Measurements from ENCODE around the gene HSD17B14.
A peak's percentile ranks its signal among the peaks of the same experiment; 100 is the strongest.
"Not testable (repeated sequence)": the region's sequence is repeated elsewhere in the genome, so short reads cannot be mapped to it uniquely, and the experiment has no call there.

Gene HSD17B14

DNA sequence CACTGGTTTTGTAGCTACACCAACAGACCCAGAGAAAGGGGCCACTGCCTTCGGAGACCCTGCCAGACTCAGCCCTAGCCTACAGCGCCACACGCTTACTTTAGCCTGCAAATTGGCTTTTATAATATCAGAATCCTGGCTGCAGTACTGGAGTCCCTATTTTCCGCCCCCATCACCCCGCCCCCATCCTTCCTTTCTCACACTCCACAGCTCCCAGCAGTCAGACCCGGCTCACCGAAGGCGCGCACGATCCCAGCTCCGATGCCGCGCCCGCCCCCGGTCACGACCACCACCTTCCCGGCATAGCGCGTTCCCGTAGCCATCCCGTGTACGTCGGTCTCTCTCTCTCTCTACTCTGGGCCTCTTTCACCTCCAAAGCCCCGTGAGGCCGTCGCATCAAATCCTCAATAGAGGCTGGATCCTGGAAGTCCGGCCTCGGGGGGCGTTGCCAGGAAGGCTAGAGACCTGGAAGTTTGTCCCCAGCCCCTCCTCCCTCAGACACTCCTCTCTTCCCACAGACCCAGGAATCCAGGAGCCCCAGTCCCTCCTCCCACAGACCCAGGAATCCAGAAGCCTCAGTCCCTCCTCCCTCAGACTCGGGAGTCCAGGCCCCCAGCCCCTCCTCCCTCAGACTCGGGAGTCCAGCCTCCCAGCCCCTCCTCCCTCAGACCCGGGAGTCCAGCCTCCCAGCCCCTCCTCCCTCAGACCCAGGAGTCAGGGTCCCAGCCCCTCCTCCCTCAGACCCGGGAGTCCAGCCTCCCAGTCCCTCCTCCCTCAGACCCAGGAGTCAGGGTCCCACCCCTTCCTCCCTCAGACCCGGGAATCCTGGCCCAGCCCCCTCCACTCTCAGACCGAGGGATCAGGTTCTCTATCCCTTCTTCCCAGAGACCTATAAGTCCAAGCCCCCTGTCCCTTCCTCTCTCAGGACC, at the start of gene HSD17B14:
Gene HSD17B14 (minus strand): TSS at position 403 of the 929 bp plus-strand sequence. CDS start 80 bp downstream, at position 323.
- no peak for DNase-seq

DNA sequence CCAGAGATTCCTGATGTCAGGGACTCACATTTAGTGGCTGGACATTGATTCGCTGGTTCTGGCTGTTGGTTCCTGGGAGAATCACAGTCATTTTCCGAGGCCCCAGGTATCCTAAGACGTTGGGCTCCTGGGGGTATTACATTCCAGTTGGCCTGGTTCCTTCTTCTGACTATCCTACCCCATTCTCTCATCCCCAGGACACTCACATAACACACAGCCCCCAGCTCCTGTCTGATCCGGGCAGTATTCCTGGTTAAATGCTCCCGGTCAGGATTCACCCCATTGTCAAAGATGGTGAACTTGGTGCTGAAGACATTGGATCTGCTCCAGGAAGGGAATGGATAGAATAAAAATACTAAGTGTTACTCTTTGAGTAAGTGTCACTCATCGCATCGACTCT, 47.4 kb upstream of the HSD17B14 start:
- no peak for DNase-seq

DNA sequence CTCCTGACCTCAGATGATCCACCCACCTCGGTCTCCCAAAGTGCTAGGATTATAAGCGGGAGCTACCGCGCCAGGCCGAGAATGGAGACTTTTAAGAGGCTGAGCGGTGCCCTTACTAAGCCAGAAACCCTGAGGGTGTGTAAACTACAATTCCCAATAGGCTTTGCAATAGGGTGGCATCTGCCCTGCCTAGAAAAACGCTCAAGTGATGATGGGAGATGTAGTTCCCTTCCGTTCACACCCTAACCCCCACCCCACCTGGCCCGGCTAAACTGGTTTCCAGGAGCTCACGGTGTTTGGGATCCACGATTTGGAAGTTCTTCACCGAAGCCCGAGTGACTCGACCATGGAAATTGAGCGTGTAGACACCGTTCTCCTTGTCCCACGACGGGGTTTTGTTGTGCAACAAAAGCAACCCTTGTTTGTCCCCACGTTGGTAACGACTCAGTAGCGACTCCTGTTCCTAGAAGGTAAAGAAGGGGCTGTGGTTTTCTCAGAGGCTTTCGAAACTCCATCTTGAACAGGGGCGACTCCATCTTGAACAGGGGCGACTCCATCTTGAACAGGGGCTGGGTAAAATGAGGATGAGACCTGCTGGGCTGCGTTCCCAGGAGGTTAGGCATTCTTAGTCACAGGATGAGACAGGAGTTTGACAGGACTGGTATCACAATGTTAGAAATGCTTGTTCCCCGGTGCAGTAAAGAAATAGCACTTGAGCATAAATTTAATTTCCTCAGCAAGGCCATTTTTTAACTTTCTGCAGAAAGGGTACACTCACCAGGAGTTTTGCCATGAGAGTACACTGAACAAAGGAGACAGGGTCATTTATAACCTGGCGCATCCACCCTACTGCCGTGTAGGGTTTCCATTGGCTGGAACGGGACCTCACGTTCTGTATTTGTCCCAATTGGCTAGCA, 45.7 kb upstream of the HSD17B14 start:
- no peak for DNase-seq

DNA sequence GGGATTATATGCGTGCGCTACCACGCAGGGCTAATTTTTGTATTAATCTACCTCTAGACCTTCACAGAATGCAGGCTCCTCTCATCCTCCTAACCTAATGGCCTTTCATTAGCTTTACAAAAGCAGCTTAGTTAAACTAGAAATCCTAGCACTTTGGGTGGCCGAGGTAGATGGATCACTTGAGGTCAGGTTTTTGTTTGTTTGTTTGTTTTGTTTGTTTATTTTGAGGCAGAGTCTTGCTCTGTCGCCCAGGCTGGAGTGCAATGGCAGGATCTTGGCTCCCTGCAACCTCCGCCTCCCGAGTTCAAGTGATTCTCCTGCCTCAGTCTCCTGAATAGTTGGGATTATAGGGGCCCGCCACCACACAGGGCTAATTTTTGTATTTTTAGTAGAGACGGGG, 43.4 kb upstream of the HSD17B14 start:
- not testable (repeated sequence) for DNase-seq

DNA sequence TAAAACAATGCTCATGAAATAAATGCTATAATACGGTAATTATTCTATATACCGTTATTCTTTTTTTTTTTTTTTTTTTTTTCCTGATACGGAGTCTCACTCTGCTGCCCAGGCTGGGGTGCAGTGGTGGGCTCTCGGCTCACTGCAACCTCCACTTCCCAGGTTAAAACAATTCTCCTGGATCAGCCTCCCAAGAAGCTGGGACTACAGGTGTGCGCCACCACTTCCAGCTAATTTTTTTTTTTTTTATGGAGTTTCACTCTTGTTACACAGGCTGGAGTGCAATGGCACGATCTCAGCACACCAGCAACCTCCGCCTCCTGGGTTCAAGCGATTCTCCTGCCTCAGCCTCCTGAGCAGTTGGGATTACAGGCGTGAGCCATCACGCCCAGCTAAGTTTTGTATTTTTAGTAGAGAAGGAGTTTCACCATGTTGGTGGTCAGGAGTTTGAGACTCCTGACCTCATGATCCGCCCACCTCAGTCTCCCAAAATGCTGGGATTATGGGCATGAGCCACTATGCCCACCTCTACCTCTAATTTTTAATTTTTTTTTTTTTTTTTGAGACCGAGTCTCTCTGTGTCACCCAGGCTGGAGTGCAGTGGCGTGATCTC, 42.8 kb upstream of the HSD17B14 start:
- DNase-seq, result no peak

DNA sequence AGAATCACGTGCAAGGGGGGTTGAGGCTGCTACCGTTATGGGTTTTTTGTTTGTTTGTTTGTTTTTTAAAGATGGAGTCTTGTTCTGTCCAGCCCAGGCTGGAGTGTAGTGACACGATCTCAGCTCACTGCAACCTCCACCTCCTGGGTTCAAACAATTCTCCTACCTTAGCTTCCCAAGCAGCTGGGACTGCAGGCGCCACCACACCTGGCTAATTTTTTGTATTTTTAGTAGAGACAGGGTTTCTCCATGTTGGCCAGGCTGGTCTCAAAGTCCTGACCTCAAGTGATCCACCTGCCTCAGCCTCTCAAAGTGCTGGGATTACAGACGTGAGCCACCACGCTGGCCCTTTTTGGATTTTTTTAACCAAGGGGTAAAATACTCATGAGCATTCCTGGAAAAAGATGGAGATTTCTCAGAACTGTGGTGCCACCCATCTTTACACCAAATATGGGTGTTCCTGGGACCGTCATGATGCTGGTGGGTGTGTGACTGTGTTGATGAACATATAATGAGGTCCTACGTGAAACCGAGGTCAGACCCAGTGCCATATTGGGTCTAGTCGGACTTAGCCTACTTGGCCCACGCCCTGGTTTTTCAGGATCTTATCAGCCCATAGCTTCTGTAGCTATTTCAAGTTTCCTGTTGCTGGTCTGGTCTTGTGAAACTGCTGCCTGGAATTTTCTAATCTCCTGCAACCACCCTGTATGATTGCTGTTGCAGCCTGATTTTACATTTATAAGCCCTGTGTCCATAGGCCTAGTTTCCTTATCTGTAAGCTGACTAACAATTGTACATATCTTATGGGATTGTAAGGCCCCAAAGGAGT, 42.1 kb upstream of the HSD17B14 start:
- no peak for DNase-seq

DNA sequence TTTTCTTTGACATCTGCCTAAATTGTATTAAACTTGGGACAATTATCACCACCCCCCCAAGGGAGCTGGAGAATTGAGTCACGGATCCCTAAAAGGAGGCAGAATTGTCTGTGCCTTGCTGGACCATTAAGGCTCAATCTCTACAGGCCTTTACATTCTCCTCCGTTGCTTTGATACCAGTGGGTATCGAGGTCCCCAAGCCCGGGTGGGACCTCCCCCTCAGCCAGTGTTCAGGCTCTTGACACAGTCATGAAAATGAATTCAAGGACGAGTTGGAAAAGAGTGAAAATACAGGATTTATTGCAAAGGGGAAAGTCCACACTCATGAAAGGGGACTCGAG, 41.5 kb upstream of the HSD17B14 start:
- DNase-seq, result no peak

DNA sequence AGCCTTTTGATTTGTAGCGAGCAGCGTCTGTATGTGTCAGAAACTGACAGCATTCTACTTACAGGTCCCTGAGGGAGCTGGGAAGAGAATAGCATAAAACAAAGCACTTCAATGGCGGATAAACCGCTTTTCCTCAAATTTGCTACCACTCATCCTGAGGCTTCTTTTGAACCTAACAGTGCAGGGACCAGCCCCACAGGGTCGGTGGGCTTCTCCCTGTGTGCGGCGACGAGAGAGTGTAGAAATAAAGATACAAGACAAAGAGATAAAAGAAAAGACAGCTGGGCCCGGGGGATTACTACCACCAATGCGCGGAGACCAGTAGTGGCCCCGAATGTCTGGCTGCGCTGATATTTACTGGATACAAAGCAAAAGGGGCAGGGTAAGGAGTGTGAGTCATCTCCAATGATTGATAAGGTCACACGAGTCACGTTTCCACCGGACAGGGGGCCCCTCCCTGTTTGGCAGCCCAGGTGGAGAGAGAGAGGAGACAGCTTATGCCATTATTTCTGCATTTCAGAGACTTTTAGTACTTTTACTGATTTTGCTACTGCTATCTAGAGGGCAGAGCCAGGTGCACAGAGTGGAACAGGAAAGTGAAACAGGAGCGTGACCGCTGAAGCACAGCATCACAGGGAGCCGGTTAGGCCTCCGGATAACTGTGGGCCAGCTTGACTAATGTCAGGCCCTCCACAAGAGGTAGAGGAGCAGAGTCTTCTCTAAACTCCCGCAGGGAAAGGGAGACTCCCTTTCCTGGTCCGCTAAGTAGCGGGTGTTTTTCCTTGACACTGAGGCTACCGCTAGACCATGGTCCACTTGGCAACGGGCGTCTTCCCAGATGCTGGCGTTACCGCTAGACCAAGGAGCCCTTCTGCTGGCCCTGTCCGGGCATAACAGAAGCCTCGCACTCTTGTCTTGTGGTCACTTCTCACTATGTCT, 40.0 kb upstream of the HSD17B14 start:
- DNase-seq, result peak; percentile 84

DNA sequence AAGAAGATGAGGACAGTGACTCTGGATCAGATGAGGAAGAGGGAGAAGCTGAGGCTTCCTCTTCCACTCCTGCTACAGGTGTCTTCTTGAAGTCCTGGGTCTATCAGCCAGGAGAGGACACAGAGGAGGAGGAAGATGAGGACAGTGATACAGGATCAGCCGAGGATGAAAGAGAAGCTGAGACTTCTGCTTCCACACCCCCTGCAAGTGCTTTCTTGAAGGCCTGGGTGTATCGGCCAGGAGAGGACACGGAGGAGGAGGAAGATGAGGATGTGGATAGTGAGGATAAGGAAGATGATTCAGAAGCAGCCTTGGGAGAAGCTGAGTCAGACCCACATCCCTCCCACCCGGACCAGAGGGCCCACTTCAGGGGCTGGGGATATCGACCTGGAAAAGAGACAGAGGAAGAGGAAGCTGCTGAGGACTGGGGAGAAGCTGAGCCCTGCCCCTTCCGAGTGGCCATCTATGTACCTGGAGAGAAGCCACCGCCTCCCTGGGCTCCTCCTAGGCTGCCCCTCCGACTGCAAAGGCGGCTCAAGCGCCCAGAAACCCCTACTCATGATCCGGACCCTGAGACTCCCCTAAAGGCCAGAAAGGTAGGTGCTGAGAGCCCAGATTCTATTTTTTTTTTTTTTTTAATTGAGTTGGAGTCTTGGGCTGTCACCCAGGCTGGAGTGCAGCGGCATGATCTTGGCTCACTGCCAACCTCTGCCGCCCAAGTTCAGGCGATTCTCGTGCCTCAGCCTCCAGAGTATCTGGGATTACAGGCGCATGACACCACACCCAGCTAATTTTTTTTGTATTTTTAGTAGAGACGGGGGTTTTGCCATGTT, 38.2 kb upstream of the HSD17B14 start:
- peak; percentile 82 for DNase-seq

DNA sequence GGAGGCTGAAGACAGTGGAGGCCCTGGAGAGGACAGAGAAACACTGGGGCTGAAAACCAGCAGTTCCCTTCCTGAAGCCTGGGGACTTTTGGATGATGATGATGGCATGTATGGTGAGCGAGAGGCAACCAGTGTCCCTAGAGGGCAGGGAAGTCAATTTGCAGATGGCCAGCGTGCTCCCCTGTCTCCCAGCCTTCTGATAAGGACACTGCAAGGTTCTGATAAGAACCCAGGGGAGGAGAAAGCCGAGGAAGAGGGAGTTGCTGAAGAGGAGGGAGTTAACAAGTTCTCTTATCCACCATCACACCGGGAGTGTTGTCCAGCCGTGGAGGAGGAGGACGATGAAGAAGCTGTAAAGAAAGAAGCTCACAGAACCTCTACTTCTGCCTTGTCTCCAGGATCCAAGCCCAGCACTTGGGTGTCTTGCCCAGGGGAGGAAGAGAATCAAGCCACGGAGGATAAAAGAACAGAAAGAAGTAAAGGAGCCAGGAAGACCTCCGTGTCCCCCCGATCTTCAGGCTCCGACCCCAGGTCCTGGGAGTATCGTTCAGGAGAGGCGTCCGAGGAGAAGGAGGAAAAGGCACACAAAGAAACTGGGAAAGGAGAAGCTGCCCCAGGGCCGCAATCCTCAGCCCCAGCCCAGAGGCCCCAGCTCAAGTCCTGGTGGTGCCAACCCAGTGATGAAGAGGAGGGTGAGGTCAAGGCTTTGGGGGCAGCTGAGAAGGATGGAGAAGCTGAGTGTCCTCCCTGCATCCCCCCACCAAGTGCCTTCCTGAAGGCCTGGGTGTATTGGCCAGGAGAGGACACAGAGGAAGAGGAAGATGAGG, 37.4 kb upstream of the HSD17B14 start:
- DNase-seq, result no peak

DNA sequence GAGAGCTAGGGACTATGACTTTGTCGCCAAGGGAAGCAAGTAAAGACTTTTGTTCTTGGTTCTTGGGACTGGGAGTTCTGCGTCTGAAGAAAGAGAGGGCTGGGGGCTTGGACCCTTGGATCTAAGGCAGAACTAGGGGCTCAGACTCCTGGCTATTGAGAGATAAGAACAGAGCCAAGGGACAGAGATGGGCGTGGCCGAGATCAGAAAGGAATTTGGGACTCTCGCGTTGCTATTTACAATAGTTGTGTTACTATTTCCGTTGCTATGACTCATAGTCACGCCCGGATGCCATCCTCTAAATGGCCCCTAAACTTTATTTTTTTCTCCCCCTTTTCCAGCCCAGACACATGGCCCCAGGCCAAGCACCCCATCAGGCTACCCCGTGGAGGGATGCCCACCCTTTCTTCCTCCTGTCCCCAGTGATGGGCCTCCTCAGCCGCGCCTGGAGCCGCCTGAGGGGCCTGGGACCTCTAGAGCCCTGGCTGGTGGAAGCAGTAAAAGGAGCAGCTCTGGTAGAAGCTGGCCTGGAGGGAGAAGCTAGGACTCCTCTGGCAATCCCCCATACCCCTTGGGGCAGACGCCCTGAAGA, 36.7 kb upstream of the HSD17B14 start:
- DNase-seq, result peak; percentile 89

DNA sequence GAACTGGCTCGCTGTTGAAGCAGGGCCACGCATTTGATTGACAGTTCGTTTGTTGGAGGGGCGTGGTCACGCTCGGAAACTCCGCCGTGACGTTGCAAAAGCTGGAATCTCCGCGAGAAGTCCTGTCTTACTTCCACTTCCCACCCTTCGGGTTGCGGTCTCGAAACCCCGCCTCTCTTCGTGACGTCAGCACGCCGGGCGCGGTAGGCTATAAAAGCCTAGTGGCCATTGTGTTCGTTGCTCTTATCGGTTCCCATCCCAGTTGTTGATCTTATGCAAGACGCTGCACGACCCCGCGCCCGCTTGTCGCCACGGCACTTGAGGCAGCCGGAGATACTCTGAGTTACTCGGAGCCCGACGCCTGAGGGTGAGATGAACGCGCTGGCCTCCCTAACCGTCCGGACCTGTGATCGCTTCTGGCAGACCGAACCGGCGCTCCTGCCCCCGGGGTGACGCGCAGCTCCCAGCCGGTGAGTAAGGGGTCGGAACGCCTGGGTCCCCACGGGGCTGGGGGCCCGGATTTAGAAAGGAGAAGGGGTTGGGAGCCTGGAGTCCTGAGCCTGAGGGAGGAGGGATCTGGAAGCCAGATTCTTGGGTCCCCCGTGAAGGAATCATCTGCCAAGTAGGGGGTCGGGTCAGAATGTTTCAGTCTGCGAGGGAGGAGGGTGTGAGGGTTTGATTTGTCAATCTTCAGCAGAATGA, 36.0 kb upstream of the HSD17B14 start, which contains the start of gene PPP1R15A:
Gene PPP1R15A (plus strand): TSS at position 240 of the 702 bp plus-strand sequence. CDS start 813 bp downstream, outside the sequence.
- peak; percentile 100 for DNase-seq

DNA sequence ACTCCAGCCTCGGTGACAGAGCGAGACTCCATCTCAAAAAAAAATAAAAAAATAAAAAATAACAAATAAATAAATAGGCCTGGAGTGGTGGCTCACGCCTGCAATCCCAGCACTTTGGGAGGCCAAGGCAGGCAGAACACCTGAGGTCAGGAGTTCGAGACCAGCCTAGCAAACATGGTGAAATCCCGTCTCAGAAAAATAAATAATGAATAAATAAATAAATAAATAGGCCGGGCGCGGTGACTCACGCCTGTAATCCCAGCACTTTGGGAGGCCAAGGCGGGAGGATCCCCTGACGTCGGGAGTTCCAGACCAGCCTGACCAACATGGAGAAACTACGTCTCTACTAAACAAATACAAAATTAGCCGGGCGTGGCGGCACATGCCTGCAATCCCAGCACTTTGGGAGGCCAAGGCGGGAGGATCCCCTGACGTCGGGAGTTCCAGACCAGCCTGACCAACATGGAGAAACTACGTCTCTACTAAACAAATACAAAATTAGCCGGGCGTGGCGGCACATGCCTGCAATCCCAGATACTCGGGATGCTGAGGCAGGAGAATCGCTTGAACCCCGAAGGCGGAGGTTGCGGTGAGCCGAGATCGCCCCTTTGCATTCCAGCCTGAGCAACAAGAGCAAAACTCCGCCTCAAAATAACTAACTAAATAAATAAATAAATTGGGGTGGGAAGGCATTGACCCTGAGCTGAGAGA, 35.3 kb upstream of the HSD17B14 start:
- not testable (repeated sequence) for DNase-seq

DNA sequence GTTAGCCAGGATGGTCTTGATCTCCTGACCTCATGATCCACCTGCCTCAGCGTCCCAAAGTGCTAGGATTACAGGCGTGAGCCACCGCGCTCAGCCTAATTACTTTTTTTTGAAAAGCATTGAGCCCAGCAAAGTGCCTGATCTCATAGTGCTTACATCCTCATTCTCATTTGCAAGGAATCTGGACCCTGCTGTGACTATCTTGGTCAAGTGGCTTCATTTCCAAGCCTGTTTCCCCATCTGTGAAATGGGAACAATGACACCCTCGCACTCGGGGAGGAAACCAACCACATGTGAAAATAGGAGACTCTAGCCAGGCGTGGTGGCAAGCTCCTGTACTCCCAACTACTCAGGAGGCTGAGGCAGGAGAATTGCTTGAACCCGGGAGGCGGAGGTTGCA, 33.8 kb upstream of the HSD17B14 start:
- DNase-seq, result no peak

DNA sequence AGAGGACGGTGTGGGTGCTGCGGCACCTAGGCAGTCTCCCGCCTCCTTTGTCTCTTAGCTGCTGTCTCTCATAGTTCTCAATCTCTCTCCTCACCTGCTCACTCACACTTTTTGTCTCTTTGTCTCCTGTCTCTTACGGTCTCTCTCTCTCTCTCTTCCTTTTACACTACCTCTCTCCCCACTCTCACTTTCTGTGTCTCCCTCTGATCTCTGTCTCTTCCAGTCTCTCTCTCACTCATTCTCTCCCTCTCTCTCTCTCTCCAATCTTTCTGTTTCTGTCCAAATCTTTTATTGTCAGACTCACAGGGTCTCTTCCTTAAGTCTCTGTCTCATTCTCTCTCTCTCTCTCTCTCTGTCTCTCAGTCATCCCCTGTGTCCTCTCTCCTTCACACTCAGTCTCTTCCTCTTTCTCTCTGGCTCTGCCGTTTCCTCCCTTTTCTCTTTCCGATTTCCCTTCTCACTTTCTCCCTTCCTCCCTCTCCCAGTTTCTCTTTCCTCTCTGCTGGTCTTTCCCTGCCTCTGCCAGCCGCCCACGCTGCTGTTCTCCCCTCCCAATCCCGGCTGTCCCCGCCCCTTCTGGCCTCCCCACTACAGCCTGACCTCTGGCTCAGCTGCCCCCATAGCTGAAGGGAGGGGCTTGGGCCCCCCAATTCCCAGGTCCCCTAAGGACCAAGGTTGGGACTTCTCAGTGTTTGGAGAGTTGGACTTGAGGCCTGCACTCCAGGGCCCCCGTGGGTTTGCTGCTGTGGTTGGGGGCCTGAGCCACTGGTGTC, 32.0 kb upstream of the HSD17B14 start, which contains the start of gene PLEKHA4:
Gene PLEKHA4 (minus strand): TSS at position 504 of the 773 bp plus-strand sequence. CDS start 997 bp downstream, outside the sequence.
- no peak for DNase-seq

DNA sequence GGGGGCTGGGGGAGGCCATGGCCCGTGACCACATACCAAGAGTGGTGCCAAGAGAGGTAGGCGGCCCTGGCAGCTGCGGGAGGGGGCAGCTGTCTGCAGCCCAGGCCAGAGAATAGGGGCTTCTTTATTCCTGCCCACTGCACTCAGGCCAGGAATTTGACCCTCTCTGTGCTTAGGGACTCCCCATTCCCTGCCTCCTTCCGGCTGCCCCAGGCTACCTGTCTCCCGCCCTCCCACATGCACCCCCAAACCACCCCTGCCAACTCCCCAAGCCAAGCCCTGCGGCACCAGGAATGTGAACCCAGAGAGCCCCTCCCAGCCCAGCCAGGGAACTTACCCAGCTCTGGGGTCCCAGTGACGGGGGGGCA, 31.4 kb upstream of the HSD17B14 start:
- DNase-seq, result no peak

All from activated effector memory CD4-positive, alpha-beta T cell treated with anti-CD3 and anti-CD28 coated beads, Interleukin-2, amount 50 U/mL, for 16 hours (primary cell).